SK-N-SH (cell line): ENCODE results near the gene E2F1. TPM values are rescaled to one million over a fixed set of nuclear protein-coding genes. Genes with fewer than 3 reads are reported as not detected.

Experiments used
- CTCF ChIA-PET: fragments of 300-600, 350-600 bp; formaldehyde crosslinking; extraction: SDS; loops from one replicate; lab custom pipeline; 2021; lab: Yijun Ruan, JAX
- POLR2A ChIA-PET: fragments of 350-600 bp; sonication (Branson Sonifier 250); formaldehyde crosslinking; extraction: SDS; loops from one replicate; lab custom pipeline; 2020; ENCODE audit warnings: antibody characterized with exemption, inconsistent platforms; lab: Yijun Ruan, JAX
- DNase-seq: peaks from one replicate; pipeline ENCODE4 v3.0.0; 2012
- H2AFZ ChIP-seq: fragments of 200-600 bp; sonication (generic); 2 replicates; pipeline ENCODE4 v1.8.1; 2016; ENCODE audit warnings: antibody characterized with exemption, mild to moderate bottlenecking, low read depth
- H3F3A ChIP-seq: fragments of 200-600 bp; sonication (generic); replicated peaks from 2 replicates; pipeline ENCODE3; 2016; ENCODE audit warnings: antibody characterized with exemption, mild to moderate bottlenecking; ENCODE audit not compliant: insufficient read depth
- H3K27ac ChIP-seq, 2 experiments: fragments of 200-500 bp in 1 of 2; fragments of 200-600 bp in 1 of 2; sonication (Bioruptor generic) in 1 of 2; sonication (generic), shearing (Covaris generic) in 1 of 2; 2 replicates each; pipeline versions ENCODE4 v1.5.1 to v1.6.1; 2014 to 2016; ENCODE audit warnings: low read depth in 2 of 2, inconsistent platforms in 1 of 2, low read length in 1 of 2, mild to moderate bottlenecking in 1 of 2, mixed read lengths in 1 of 2
- H3K27me3 ChIP-seq: fragments of 200-600 bp; sonication (generic), shearing (Covaris generic); 2 replicates; pipeline ENCODE4 v1.6.1; 2016; ENCODE audit warnings: mixed run types; ENCODE audit not compliant: insufficient read depth
- H3K36me3 ChIP-seq, 2 experiments: fragments of 200-500 bp in 1 of 2; fragments of 200-600 bp in 1 of 2; sonication (Bioruptor generic) in 1 of 2; sonication (generic) in 1 of 2; replicated peaks in 1 of 2; 2 replicates each; pipeline versions ENCODE3 to v1.5.1; 2014 to 2016; ENCODE audit warnings: low read length in 1 of 2, mild to moderate bottlenecking in 1 of 2; ENCODE audit not compliant: insufficient read depth in 2 of 2, control insufficient read depth in 1 of 2
- H3K4me1 ChIP-seq, 2 experiments: fragments of 200-500 bp in 1 of 2; fragments of 200-600 bp in 1 of 2; sonication (Bioruptor generic) in 1 of 2; sonication (generic), shearing (Covaris generic) in 1 of 2; 2 replicates each; pipeline versions ENCODE4 v1.5.1 to v1.6.1; 2014 to 2016; ENCODE audit warnings: low read depth in 1 of 2, low read length in 1 of 2, mixed run types in 1 of 2; ENCODE audit not compliant: insufficient read depth in 2 of 2, control insufficient read depth in 1 of 2
- H3K4me2 ChIP-seq: fragments of 200-600 bp; sonication (generic), shearing (Covaris generic); 2 replicates; pipeline ENCODE4 v1.6.1; 2017; ENCODE audit warnings: mixed run types
- H3K4me3 ChIP-seq, 2 experiments: fragments of 200-500 bp in 1 of 2; fragments of 200-600 bp in 1 of 2; sonication (Bioruptor generic) in 1 of 2; sonication (generic), shearing (Covaris generic) in 1 of 2; 2 replicates each; pipeline versions ENCODE4 v1.5.1 to v1.8.1; 2014 to 2016; ENCODE audit warnings: low read depth in 2 of 2, inconsistent platforms in 1 of 2, low read length in 1 of 2, mild to moderate bottlenecking in 1 of 2, mixed read lengths in 1 of 2, moderate library complexity in 1 of 2
- H3K79me2 ChIP-seq: fragments of 200-600 bp; sonication (generic); 2 replicates; pipeline ENCODE4 v1.8.1; 2017; ENCODE audit warnings: mild to moderate bottlenecking; ENCODE audit not compliant: insufficient read depth
- H3K9ac ChIP-seq: fragments of 200-600 bp; sonication (generic); 2 replicates; pipeline ENCODE4 v1.6.1; 2017; ENCODE audit warnings: mixed run types
- H3K9me2 ChIP-seq: fragments of 200-600 bp; sonication (generic); 2 replicates; pipeline ENCODE4 v1.6.1; 2017; ENCODE audit warnings: mixed run types
- H3K9me3 ChIP-seq: fragments of 200-600 bp; sonication (generic); 2 replicates; pipeline ENCODE4 v1.6.1; 2017; ENCODE audit warnings: mixed run types, mild to moderate bottlenecking, moderate library complexity
- H4K20me1 ChIP-seq: fragments of 200-600 bp; sonication (generic); 2 replicates; pipeline ENCODE4 v1.6.1; 2017; ENCODE audit warnings: mild to moderate bottlenecking, mixed run types; ENCODE audit not compliant: insufficient read depth
- ELF1 ChIP-seq: IDR thresholded peaks from 2 replicates; pipeline ENCODE4 v1.4.0; 2012
- FOXJ3 ChIP-seq: sonication (generic); formaldehyde crosslinking; IDR thresholded peaks from 2 replicates; pipeline ENCODE4 v1.5.1; 2020; ENCODE audit warnings: mild to moderate bottlenecking, missing genetic modification reagents
- FOXM1 ChIP-seq: IDR thresholded peaks from 2 replicates; pipeline ENCODE4 v1.4.0; 2012; ENCODE audit warnings: low read depth, mild to moderate bottlenecking
- GATA2 ChIP-seq: sonication (generic); formaldehyde crosslinking; IDR thresholded peaks from 2 replicates; pipeline ENCODE4 v1.5.0; 2020; ENCODE audit warnings: mild to moderate bottlenecking, missing genetic modification reagents
- JUND ChIP-seq: IDR thresholded peaks from 2 replicates; pipeline ENCODE4 v1.4.0; 2012
- MAX ChIP-seq: IDR thresholded peaks from 2 replicates; pipeline ENCODE4 v1.4.0; 2012; ENCODE audit warnings: low read depth
- MXI1 ChIP-seq: IDR thresholded peaks from 2 replicates; pipeline ENCODE4 v1.6.1; 2012; ENCODE audit warnings: mild to moderate bottlenecking, low read depth, low read length, improper control_type of control experiment
- SIN3A ChIP-seq: IDR thresholded peaks from 2 replicates; pipeline ENCODE4 v1.6.1; 2012; ENCODE audit warnings: low read depth, mild to moderate bottlenecking, low read length, moderate library complexity, borderline replicate concordance
- SMC3 ChIP-seq: IDR thresholded peaks from 2 replicates; pipeline ENCODE4 v1.6.1; 2012; ENCODE audit warnings: low read depth, low read length, improper control_type of control experiment
- TAF1 ChIP-seq: IDR thresholded peaks from 2 replicates; pipeline ENCODE4 v1.6.1; 2012; ENCODE audit warnings: low read depth, mild to moderate bottlenecking, low read length, moderate library complexity, borderline replicate concordance
- TEAD4 ChIP-seq: IDR thresholded peaks from 2 replicates; pipeline ENCODE4 v1.4.0; 2012; ENCODE audit warnings: mild to moderate bottlenecking, borderline replicate concordance; ENCODE audit not compliant: insufficient read depth
- YY1 ChIP-seq: IDR thresholded peaks from 2 replicates; pipeline ENCODE4 v1.4.0; 2012; ENCODE audit warnings: low read depth, mild to moderate bottlenecking
- WGBS: methylation state at CpG from one replicate; pipeline ENCODE4 v1.1.6; 2017; ENCODE audit warnings: low lambda C conversion rate; 5-methylcytosine and 5-hydroxymethylcytosine counted together
- polyA plus RNA-seq, 3 experiments: library from polyadenylated mRNA; depleted of rRNA; stranded (reverse); fragments of >200 nt; gene quantifications; 2 replicates each; pipeline ENCODE4 v1.2.3, GENCODE V29; 2012
- TF ChIP-seq, protein P1 (sequence below): fragments of 150-350 bp; IDR thresholded peaks from 2 replicates; pipeline ENCODE4 v1.6.1; 2017; ENCODE audit warnings: antibody characterized with exemption, low read length, low read depth, borderline replicate concordance
- TF ChIP-seq, protein P2 (sequence below): IDR thresholded peaks from 2 replicates; pipeline ENCODE4; 2012
- TF ChIP-seq, protein P3 (sequence below): IDR thresholded peaks from 2 replicates; pipeline ENCODE4 v1.4.0; 2012; ENCODE audit warnings: low read depth, borderline replicate concordance
- TF ChIP-seq, protein P4 (sequence below): fragments of 150-350 bp; IDR thresholded peaks from 2 replicates; pipeline ENCODE4 v1.6.1; 2016; ENCODE audit warnings: mild to moderate bottlenecking, low read depth, low read length

Gene E2F1
- polyA plus RNA-seq, 1 of the 3 experiments (the other 2 are of a cell fraction), result 15.0 TPM

- Histone ChIP-seq H3K4me1 (peaks cover 0 to 41% of the 10 kb centered on the region in 2 experiments; a peak in 1 of 4 replicates), H2AFZ (peak overlapping the region; percentile 91), H3K36me3 (peaks cover 8 to 10% of the 10 kb centered on the region in 2 experiments), H3K9ac (peak overlapping the region; percentile 83), H3K9me3 (no peaks in the 10 kb centered on the region), H3K9me2 (no peaks in the 10 kb centered on the region), H3K4me2 (peak overlapping the region; percentile 100), H4K20me1 (no peaks in the 10 kb centered on the region), H3K79me2 (no peaks in the 10 kb centered on the region), H3K27ac (peak overlapping the region; percentile 77 to 90), H3K27me3 (no peaks in the 10 kb centered on the region), H3F3A (peaks cover 25% of the 10 kb centered on the region), H3K4me3 (peak overlapping the region; percentile 76 to 88)
- CTCF ChIA-PET, result interaction anchor here (0.8 to 10.6 kb wide), 7 partner anchors 11 to 220 kb away, joined by 3 to 114 read pairs (median 4); partner anchors contain the start of gene CBFA2T2
- POLR2A ChIA-PET, result interaction anchor here (1.0 to 3.7 kb wide), 6 partner anchors 10 to 263 kb away, joined by 3 to 17 read pairs (median 7); partner anchors contain the start of genes CDK5RAP1 and SNTA1
- WGBS, result 94% methylated on average over 3 of the region's 9 CpGs
- TF ChIP-seq, protein P1, sequence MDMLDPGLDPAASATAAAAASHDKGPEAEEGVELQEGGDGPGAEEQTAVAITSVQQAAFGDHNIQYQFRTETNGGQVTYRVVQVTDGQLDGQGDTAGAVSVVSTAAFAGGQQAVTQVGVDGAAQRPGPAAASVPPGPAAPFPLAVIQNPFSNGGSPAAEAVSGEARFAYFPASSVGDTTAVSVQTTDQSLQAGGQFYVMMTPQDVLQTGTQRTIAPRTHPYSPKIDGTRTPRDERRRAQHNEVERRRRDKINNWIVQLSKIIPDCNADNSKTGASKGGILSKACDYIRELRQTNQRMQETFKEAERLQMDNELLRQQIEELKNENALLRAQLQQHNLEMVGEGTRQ, result no peak
- TF ChIP-seq FOXJ3 (CRISPR knock-in tag), result no peak
- TF ChIP-seq FOXM1, result no peak
- TF ChIP-seq, protein P2, sequence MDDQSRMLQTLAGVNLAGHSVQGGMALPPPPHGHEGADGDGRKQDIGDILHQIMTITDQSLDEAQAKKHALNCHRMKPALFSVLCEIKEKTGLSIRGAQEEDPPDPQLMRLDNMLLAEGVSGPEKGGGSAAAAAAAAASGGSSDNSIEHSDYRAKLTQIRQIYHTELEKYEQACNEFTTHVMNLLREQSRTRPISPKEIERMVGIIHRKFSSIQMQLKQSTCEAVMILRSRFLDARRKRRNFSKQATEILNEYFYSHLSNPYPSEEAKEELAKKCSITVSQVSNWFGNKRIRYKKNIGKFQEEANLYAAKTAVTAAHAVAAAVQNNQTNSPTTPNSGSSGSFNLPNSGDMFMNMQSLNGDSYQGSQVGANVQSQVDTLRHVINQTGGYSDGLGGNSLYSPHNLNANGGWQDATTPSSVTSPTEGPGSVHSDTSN, result no peak
- no peak for TF ChIP-seq GATA2 (CRISPR knock-in tag)
- TF ChIP-seq, protein P3, sequence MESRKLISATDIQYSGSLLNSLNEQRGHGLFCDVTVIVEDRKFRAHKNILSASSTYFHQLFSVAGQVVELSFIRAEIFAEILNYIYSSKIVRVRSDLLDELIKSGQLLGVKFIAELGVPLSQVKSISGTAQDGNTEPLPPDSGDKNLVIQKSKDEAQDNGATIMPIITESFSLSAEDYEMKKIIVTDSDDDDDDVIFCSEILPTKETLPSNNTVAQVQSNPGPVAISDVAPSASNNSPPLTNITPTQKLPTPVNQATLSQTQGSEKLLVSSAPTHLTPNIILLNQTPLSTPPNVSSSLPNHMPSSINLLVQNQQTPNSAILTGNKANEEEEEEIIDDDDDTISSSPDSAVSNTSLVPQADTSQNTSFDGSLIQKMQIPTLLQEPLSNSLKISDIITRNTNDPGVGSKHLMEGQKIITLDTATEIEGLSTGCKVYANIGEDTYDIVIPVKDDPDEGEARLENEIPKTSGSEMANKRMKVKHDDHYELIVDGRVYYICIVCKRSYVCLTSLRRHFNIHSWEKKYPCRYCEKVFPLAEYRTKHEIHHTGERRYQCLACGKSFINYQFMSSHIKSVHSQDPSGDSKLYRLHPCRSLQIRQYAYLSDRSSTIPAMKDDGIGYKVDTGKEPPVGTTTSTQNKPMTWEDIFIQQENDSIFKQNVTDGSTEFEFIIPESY, result no peak
- no peak for TF ChIP-seq TAF1
- DNase-seq, result peak; percentile 69
Measured at GRCh38 chr20:33664085-33664761, 22.0 kb downstream of the E2F1 start.

- peaks cover 18% of the 10 kb centered on the region for H3F3A ChIP-seq
- WGBS, result 5% methylated on average over 25 of the region's 84 CpGs
- ChIA-PET POLR2A (interaction anchor here (0.6 to 3.7 kb wide), 8 partner anchors 9 to 262 kb away, joined by 3 to 17 read pairs (median 5); partner anchors contain the start of genes CDK5RAP1 and SNTA1), CTCF (interaction anchor here (1.0 to 10.6 kb wide), 6 partner anchors 11 to 210 kb away, joined by 3 to 114 read pairs (median 6); partner anchors contain the start of gene CBFA2T2)
- no peaks in the 10 kb centered on the region for H4K20me1 ChIP-seq
- no peaks in the 10 kb centered on the region for H3K27me3 ChIP-seq
- peaks cover under 1 to 4% of the 10 kb centered on the region in 2 experiments for H3K36me3 ChIP-seq
- H2AFZ ChIP-seq, result peak overlapping the region; percentile 91
- peak overlapping the region; percentile 77 to 90 for H3K27ac ChIP-seq
- no peaks in the 10 kb centered on the region for H3K79me2 ChIP-seq
- peak; percentile 93 for DNase-seq
- peak overlapping the region; percentile 76 to 88 for H3K4me3 ChIP-seq
- H3K4me2 ChIP-seq, result peak overlapping the region; percentile 100
- peaks cover 0 to 40% of the 10 kb centered on the region in 2 experiments; a peak in 1 of 4 replicates for H3K4me1 ChIP-seq
- H3K9me2 ChIP-seq, result no peaks in the 10 kb centered on the region
- peak overlapping the region; percentile 83 for H3K9ac ChIP-seq
- H3K9me3 ChIP-seq, result no peaks in the 10 kb centered on the region
- TF ChIP-seq MAX, result peak; percentile 83
- TF ChIP-seq YY1, result no peak
- no peak for TF ChIP-seq FOXM1
- TF ChIP-seq SMC3, result peak; percentile 13; the same call in 1 of the 2 replicates
- TF ChIP-seq ELF1, result peak; percentile 59; the same call in 1 of the 2 replicates
- TF ChIP-seq, protein P2, result 0 out of 2 replicates have a peak, but pooled peaks have one; percentile 2
- no peak for TF ChIP-seq JUND
- 0 out of 2 replicates have a peak, but pooled peaks have one; percentile 10 for TF ChIP-seq TEAD4
- TF ChIP-seq SIN3A, result no peak; the same call in 1 of the 2 replicates
- TF ChIP-seq, protein P4, sequence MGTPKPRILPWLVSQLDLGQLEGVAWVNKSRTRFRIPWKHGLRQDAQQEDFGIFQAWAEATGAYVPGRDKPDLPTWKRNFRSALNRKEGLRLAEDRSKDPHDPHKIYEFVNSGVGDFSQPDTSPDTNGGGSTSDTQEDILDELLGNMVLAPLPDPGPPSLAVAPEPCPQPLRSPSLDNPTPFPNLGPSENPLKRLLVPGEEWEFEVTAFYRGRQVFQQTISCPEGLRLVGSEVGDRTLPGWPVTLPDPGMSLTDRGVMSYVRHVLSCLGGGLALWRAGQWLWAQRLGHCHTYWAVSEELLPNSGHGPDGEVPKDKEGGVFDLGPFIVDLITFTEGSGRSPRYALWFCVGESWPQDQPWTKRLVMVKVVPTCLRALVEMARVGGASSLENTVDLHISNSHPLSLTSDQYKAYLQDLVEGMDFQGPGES, result no peak
- peak; percentile 24; the same call in 1 of the 2 replicates for TF ChIP-seq MXI1
- TF ChIP-seq TAF1, result peak; percentile 75
Measured at GRCh38 chr20:33663161-33664084, 22.8 kb downstream of the E2F1 start.
